ENCODE measurements around the gene KNDC1. TPM values are rescaled to one million over a fixed set of nuclear protein-coding genes. Genes with fewer than 3 reads are reported as not detected.
"Not testable (repeated sequence)": the region's sequence is repeated elsewhere in the genome, so short reads cannot be mapped to it uniquely, and the experiment has no call there.

The KNDC1 gene
- total RNA-seq, 2 donors from 2014 or later: 0.29 to 0.32 TPM

DNA sequence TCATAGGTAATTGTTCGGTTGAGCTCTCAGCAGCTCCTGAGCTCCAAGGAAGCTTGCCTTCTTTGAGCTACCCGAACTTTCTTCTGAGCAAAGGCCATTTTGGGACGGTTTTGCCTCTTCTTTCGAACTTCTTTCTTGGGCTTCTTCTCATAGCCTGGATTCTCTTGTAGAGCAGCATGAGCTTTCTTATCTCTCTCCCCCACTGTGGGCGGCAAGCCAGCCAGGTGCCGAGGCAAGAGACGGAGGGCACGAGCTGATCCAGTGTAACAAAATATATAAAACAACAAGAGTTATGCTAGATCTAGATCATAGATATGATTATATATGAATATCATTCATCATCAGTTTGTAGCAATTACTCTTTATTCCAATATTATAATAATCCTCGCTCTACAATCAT is 16.5 kb upstream of the KNDC1 start:
- no peak overlapping the region for H3K27ac ChIP-seq

GRCh38 chr10:133144771-133145170 is 15.2 kb upstream of the KNDC1 start:
- intact Hi-C loops (cut with DNase I): loop anchor here (10.0 kb wide), 1 partner anchor 150 kb away; no protein-coding TSS in a partner anchor
- H3K9me3 ChIP-seq: no peaks in the 10 kb centered on the region
- DNase-seq: no peak
- H3K9ac ChIP-seq (ENCODE audit: low read depth in 2 of 2, low read length in 2 of 2): no peak overlapping the region
- H3K4me3 ChIP-seq: no peak overlapping the region
- no peak overlapping the region for H3K27ac ChIP-seq
- H3K27me3 ChIP-seq: peaks cover 5% of the 10 kb centered on the region
- no peaks in the 10 kb centered on the region for H3K36me3 ChIP-seq
- TF ChIP-seq, protein P1, sequence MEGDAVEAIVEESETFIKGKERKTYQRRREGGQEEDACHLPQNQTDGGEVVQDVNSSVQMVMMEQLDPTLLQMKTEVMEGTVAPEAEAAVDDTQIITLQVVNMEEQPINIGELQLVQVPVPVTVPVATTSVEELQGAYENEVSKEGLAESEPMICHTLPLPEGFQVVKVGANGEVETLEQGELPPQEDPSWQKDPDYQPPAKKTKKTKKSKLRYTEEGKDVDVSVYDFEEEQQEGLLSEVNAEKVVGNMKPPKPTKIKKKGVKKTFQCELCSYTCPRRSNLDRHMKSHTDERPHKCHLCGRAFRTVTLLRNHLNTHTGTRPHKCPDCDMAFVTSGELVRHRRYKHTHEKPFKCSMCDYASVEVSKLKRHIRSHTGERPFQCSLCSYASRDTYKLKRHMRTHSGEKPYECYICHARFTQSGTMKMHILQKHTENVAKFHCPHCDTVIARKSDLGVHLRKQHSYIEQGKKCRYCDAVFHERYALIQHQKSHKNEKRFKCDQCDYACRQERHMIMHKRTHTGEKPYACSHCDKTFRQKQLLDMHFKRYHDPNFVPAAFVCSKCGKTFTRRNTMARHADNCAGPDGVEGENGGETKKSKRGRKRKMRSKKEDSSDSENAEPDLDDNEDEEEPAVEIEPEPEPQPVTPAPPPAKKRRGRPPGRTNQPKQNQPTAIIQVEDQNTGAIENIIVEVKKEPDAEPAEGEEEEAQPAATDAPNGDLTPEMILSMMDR (IDR thresholded peaks at IDR 0.05): no peak
- no peaks in the 10 kb centered on the region for H3K4me1 ChIP-seq

More for the DNA sequence above, 16.5 kb upstream of the KNDC1 start:
- Histone ChIP-seq H3K9me3 (no peaks in the 10 kb centered on the region), H3K27me3 (peaks cover 5% of the 10 kb centered on the region), H3K36me3 (no peaks in the 10 kb centered on the region), H3K4me1 (no peaks in the 10 kb centered on the region), H3K9ac (ENCODE audit: low read depth in 2 of 2, low read length in 2 of 2) (no peak overlapping the region), H3K4me3 (no peak overlapping the region)
- intact Hi-C loops (cut with DNase I): loop anchor here (10.0 kb wide), 1 partner anchor 151 kb away; no protein-coding TSS in a partner anchor
- DNase-seq: no peak
- TF ChIP-seq, protein P1 (IDR thresholded peaks at IDR 0.05): no peak

- Histone ChIP-seq H3K27me3 (no peaks in the 10 kb centered on the region), H3K9me3 (no peaks in the 10 kb centered on the region), H3K4me1 (no peaks in the 10 kb centered on the region), H3K36me3 (no peaks in the 10 kb centered on the region), H3K9ac (ENCODE audit: low read depth in 2 of 2, low read length in 2 of 2) (no peak overlapping the region), H3K4me3 (no peak overlapping the region), H3K27ac (no peak overlapping the region)
- no peak for DNase-seq
- TF ChIP-seq, protein P1 (IDR thresholded peaks at IDR 0.05): no peak
- intact Hi-C loops (cut with DNase I): no loop called here
These were observed 9.8 kb upstream of the KNDC1 start for GRCh38 chr10:133150226-133150625.

DNA sequence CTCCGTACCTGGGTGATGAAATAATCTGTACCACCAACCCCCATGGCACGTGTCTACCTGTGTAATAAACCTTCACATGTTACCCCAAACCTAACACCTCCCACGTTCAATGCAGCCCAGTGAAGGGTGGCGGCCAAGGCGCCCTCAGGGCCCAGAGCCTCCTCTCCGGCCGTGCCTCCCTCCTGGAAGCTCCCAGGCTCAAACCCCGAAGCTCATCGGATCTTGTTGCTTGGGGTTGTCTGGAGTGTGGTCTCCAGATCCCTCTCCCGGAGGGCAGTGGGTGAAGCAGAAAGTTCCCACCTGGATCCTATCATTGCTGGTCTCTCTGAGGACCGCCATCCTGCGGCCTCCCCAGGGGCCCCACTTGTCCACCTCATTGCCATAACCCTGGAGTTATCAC is 9.4 kb upstream of the KNDC1 start:
- no peaks in the 10 kb centered on the region for H3K36me3 ChIP-seq
- no peak for DNase-seq
- intact Hi-C loops (cut with DNase I): no loop called here
- H3K9me3 ChIP-seq: no peaks in the 10 kb centered on the region
- H3K4me3 ChIP-seq: no peak overlapping the region
- H3K27me3 ChIP-seq: no peaks in the 10 kb centered on the region
- no peak overlapping the region for H3K27ac ChIP-seq
- H3K9ac ChIP-seq (ENCODE audit: low read depth in 2 of 2, low read length in 2 of 2): no peak overlapping the region
- H3K4me1 ChIP-seq: no peaks in the 10 kb centered on the region
- TF ChIP-seq, protein P1 (IDR thresholded peaks at IDR 0.05): no peak

DNA sequence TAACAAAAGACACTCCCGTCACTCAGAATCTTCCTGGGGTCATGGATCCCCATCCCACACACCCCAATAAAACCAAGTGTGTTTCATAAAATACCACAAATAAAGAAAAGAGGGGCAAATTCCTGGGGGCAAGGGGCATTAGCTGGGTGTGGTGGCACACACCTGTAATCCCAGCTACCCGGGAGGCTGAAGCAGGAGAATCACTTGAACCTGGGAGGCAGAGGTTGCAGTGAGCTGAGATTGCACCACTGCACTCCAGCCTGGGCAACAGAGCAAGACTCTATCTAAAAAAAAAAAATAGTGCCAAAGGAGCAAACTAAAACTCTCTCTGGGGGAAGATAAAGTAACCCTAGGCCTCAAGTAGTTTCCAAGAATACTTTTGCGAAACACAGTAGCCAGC is 8.9 kb upstream of the KNDC1 start:
- H3K27me3 ChIP-seq; H3K36me3 ChIP-seq; H3K9ac ChIP-seq (ENCODE audit: low read depth in 2 of 2, low read length in 2 of 2); DNase-seq; H3K4me1 ChIP-seq; H3K27ac ChIP-seq; H3K9me3 ChIP-seq; intact Hi-C loops (cut with DNase I); H3K4me3 ChIP-seq: not testable (repeated sequence)

- Histone ChIP-seq H3K27ac (no peak overlapping the region), H3K4me1 (no peaks in the 10 kb centered on the region), H3K9me3 (no peaks in the 10 kb centered on the region), H3K36me3 (no peaks in the 10 kb centered on the region), H3K27me3 (no peaks in the 10 kb centered on the region), H3K4me3 (no peak overlapping the region), H3K9ac (ENCODE audit: low read depth in 2 of 2, low read length in 2 of 2) (no peak overlapping the region)
- TF ChIP-seq, protein P1 (IDR thresholded peaks at IDR 0.05): no peak
- no peak for DNase-seq
- intact Hi-C loops (cut with DNase I): no loop called here
These were observed 8.5 kb upstream of the KNDC1 start for GRCh38 chr10:133151543-133151972.

All from colonic mucosa (tissue), 4 donors.